Measurements from ENCODE around the gene OSBPL8.
"Not testable (repeated sequence)": the region's sequence is repeated elsewhere in the genome, so short reads cannot be mapped to it uniquely, and the experiment has no call there.

The OSBPL8 gene

DNA sequence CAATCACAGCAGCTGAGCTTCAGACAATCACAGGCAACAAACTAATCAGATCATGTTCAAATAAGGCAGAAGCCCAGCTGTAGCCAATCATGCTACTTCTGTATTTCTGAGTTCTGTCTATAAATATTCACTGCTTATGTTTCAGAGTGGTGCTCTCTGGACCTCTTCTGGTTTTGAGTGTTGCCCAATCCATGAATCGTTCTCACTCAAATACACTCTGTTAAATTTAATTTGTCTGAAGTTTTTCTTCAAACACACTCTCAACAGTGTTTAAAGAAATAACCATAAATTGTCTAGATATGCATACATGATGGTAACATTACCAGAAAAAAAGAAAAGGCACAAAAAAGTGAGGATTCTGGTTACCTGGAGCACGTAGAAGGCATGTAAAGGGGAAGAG, 133.4 kb downstream of the OSBPL8 start:
- DNase-seq = no peak

DNA sequence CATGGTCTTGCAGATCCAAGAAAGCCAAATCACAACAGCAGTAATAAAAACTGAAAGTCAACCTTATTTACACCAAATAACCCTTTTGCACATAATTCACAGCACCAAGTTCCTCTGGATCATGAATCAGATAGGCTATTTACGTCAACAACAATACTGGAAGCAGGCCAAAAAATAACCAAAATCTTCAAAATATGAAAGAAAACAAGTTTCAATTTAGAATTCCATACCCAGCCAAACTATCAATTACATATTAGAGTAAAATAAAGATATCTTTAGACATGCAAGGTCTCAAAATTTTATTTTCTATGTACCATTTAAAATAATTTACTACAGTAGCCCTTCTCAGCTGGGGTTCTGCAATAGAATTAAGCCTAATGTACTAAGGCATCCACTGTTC, 134.6 kb downstream of the OSBPL8 start:
- DNase-seq = no peak

DNA sequence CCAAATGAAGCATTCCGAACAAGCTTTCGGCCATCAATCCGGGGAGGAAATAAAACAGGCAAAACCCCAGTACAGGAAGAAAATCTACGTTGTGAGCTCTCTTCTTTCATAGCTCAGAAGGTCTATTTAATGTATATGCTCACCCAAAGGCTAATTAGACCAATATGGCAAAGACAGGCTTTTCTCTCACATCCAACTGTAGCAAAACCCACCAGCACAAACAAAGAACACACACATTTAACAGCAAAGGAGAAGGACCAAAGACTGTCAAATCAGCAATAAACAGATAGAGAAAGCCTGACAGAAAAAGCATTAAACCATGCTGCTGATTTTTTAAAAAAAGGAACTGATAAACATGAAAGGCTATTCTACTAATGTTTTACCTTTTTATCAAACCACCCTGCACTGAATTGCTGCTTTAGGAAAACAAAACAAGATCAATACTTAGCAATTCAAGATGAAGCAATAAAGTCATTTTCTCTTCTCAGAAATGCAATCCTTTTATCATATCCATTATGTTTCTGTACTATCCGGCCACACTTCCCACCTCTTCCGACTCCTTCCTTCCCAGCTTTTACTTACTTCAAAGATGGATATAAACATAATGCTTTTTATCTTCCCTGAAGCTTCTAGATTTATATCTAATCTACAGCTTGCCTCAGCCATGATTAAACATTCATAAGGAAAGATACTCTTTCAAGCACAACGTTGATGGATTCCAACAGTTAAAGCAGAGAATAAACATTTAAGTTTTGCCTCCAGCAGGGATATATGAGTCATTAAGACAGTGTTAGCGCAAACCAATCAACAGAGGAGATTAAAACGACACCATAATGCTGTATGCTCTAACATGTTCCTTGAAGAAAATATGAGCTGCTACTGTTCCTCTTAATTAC, 136.8 kb downstream of the OSBPL8 start:
- no peak for DNase-seq

DNA sequence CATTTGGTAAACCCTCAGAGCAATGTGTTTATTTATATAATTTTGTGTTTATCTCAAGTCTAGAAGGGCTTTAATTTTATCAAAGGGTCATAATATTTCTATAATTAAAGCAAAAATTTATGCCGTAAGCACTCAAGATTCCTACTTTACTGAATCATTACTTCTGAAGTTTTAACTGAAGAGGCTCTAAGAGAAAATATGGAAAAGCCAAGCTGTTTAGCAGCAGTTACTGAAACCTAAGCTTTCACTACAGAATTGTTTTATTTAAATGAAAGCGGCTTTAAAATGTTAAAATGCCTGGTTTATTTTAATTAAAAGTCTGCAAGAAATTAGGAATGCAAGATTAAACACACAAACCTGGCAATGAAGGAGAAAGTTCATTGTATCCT, 137.4 kb downstream of the OSBPL8 start:
- no peak for DNase-seq

DNA sequence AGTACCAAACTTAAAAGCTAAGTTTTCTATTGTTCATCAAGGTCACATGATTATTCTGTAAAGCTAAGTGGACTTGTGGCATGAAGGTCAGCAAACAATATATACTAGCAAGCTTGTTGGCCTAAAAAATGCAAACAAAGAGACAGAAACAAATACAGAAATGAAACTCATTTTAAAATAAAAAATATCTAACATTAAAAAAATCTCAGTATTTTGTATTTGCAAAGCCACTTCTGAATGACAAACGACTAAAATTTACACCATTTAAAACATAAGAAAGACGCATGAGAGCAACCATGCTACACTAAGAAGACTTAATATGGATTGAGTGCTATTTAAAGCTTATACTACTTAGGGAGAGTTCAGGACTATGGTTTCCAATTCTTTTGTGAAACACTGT, 138.5 kb downstream of the OSBPL8 start:
- no peak for DNase-seq

DNA sequence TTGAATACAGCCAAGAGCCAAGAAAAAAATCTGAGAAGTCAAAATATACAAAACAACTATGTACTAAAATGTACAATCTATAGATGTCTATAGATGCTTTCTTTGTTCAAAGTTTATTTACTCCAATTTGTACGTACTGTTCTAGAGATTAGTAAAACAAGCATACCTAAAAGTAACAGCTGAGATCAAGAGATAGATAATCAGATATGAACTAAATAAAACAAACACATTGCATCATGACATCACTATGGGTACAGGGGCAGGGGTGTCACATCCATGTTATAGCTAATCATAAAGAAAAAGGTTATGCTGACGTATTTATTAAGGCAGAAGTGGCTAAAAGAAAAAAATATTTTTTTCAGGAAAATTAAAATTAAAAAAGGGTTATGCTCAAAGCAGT, 139.3 kb downstream of the OSBPL8 start:
- DNase-seq = no peak

DNA sequence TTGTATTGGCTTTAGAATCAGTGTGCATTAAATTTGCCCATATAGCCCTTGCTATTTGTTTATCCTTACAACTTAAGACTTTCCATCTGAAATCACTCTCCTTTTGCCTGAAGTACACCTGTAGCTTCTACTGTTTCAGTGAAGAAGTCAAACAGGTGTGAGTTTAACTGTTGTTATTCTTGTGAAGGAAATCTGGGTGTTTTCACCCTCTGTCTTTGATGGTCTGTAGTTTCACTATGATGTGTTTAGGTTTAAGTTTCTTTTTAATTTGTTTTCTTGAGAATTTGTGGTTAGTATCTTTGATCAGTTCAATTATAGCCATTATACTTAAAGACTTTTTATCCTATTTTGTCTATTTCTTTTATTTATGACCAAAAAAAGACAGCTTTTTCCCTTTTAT, 142.5 kb downstream of the OSBPL8 start:
- DNase-seq = no peak

DNA sequence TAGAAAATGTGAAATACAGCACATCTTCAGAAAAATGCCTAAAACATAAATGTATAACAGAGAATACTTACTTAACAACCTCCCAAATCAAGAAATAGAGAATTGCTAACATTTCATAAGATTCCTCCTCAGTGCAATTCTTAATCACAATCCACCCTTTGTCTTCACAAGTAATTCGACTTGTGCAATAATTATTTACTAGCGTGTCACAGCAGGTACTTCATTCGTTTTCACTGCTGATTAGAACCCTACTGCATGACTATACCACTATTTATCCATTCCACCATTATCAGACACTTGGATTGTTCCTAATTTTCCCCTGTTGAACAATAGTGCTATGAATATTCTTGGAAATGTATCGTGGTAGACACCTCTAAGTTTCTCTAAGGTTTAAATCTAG, 146.4 kb downstream of the OSBPL8 start:
- no peak for DNase-seq

DNA sequence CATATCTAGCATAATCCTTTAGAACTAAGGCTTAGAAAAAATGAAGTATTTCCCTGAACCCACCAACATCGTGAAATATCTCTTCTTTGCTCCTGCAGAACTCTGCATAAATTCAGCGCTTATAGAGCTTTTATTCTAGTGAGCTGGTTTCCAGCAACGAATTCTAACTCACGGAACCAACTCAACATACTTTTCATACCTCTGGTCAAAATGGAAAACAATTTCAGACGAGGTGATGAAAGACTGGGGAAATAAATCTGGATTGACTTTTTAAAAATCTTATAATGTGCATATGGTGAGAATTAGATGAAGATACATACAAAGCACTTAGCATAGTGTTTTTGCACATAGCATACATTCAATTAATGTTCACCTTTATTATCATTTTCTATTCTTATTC, 148.8 kb downstream of the OSBPL8 start:
- no peak for DNase-seq

DNA sequence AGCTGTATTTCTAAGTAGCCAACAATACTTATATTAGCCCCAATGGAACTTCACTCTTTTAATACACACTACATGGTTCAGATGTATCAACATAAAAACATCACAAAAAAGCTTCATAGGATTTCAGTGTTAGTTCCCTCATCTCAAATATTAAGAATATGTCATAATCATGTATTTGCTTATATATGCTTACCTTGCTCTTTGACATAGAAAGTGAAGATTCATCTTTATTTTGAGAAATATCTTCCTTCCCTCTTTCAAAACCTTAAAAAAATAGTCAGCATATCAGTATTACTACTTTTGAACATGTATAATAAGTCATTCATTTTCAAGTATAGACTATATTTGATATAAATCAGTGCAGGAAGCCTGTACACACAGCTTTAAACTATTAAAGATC, 149.2 kb downstream of the OSBPL8 start:
- no peak for DNase-seq

DNA sequence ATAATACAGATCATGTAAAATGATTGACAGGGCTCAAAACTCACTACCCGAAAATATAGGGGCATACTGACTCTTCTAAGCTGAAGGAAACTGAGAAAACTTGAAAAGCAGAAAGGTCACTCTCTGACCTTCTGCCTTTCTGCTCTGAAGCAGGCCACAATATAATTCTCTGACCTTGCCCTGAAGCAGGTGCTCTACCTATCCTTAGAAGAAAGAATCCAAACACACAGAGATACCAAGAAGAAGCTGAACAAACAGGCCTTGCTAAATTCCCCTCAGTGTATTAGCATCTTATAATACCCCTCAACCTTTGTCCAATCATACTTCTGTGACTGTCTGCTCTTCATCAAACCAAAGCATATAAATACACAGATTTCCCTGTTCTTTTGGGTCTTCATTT, 150.5 kb downstream of the OSBPL8 start:
- DNase-seq = no peak

DNA sequence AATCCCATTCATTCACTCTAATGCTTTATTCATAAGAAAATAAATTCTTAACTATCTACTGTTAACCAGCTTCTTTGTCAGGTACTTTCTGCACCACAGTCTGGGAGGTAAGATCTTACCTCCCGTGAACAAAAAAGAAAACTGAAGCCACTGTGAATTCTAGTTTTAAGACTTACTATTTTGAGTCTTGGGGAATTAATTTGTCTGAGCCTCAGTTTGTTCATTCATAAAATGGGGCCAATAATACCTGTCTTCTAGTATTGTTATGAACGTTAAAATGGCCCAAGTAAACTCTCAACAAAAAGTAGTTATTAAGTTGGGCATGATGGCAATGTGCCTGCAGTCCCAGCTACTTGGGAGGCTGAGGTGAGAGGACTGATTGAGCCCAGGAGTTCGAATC, 151.9 kb downstream of the OSBPL8 start:
- no peak for DNase-seq

DNA sequence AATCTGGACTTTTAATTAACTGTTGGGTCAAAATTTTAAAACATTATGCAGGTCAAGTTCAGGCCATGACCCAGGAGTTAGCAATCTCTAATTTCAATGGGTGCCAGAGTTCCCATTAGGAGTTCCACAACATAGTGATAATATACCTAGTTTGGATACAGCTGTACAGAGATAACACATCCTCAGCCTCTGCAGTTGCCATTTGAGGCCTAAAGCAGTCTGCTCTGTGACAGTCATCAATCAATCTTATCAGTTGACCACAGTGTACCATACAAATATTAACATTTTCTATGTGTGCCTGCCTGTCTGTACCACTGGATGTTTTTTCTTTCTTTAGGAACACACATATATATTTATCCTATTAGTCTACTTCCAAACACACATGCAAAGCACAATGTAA, 157.3 kb downstream of the OSBPL8 start:
- no peak for DNase-seq

DNA sequence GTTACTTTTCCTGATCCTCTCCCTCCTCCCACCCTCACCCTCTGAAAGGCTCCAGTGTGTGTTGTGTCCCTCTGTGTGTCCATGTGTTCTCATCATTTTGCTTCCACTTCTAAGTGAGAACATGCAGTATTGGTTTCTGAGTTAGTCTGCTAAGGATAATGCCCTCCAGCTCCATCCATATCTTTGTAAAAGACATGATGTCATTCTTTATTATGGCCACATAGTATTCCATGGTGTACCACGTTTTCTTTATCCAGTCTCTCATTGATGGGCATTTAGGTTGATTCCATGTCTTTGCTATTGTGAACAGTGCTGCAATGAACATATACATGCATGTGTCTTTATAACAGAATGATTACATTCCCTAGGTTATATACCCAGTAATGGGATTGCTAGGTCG, 159.4 kb downstream of the OSBPL8 start:
- DNase-seq = no peak

DNA sequence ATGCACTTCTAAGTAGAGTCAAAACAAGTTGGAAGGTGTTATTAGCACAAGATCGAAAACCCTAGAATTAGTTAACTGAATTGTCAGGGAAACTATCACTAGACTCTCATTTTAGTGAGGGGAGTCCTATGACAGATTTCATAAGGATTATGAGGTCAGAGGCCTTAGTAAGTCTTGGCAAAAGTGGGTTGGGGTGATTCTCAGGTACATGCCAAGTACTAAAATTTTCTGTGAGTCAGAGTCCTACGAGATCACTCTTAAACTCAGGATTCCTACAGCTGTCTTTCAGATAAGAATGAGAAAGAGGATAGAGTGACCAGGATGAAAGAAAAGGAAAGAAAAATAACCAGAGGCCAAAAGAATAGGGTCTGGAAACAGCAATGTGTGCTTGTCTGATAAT, 160.5 kb downstream of the OSBPL8 start:
- DNase-seq = no peak

DNA sequence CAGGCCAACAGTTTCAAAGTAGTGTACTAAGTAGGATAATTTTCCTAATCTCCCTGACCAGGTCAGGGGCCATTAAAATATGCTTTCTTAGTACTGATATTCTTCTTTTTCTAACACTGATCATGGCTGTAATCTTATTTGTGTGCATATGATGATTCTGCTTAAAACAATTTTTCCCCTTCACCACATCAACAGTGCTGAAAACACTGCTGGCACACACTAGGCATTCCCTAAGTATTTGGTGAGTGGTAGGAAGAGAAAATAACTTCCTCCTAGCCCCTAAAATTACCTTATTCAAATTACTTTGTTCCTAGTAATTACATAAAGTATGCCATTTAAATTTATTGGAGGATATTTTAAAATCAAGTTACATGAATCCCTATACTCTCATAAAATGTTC, 161.5 kb downstream of the OSBPL8 start:
- no peak for DNase-seq

DNA sequence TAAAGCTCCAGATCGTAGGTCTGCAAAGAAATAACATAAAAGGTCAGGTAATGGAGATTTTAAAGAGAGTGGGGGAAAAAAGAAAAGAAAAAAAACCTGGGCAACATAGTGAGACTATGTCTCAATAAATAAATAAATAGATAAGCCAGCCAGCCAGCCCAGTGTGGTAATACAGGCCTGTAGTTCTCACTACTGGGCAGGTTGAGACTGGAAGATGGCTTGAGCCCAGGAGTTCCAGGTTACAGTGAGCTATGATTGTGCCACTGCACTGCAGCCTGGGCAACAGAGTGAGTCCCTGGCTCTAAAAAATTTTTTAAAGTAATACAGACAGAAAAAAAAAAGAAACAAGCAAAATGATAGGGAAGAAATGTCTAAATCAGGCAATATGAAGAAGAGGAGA, 168.1 kb downstream of the OSBPL8 start:
- no peak for DNase-seq

DNA sequence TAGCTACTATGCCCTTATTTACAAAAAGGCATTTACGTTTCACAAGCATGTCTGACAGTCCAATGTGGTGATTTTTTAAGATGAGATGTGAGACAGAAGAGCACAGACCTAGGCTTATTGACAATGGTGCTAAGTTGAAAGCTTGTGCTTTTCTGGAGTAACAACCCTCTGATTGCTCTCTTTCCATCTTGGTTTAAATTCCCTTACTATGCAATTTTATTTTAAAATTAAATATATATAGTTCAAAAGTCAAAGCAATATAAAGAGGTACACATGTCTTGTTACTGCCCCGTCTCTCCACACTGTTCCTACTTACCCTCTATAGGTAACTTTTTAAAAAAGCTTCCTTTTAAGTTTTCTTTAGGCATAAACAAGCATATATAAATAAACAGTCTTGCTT, 172.0 kb downstream of the OSBPL8 start:
- DNase-seq = no peak

DNA sequence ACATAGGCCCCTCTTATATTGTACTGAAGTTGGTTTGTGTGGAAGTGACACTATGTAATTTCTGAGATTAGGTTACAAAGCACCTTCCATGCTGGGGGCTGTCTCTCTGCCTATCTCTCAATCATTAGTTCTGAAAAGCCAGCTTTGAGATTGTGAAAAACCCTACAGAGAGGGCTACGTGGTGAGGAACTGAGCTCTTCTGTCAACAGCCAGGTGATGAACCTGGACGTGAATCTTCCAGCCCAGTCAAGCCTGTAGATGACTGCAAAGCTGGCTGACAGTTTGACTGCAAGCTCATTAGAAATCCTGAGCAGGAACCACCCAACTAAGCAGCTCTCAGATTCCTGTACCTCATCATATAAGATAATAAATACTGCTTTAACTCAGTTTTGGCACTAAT, 175.0 kb downstream of the OSBPL8 start:
- DNase-seq = no peak

DNA sequence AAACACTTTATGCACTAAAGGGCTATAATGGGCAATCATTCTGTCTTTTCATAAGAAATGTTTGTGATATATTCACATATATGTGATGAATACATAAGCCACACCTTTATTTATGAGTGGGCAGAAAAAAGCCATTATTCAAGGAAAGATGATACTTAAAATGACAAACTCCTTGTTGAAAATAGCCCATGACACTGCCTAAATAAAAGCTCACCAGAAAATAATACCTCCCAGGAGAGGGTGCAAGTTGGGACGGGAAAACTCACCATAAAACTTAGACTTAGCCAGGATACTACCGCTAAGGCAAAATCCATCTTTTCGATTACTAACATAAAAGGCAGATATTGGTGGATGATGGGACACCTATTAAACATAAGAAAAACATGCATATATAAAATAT, 175.6 kb downstream of the OSBPL8 start:
- no peak for DNase-seq

DNA sequence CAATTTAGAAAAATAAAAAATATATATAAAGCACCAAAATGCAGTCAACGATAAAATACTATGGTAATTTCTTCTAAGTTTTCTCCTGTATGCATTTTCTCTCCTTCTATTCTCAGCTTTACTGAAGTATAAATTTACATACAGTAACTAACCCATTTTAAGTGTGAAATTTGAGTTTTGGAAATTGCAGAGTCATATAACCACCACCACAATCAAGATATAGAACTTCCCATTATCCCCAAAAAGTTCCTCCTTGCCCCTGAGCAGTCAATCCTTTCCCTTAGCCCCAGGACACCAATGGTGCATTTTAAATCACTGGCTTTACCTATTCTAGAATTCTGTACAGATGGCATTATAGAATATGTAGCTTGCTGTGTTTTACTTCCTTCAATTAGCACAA, 180.3 kb downstream of the OSBPL8 start:
- no peak for DNase-seq

DNA sequence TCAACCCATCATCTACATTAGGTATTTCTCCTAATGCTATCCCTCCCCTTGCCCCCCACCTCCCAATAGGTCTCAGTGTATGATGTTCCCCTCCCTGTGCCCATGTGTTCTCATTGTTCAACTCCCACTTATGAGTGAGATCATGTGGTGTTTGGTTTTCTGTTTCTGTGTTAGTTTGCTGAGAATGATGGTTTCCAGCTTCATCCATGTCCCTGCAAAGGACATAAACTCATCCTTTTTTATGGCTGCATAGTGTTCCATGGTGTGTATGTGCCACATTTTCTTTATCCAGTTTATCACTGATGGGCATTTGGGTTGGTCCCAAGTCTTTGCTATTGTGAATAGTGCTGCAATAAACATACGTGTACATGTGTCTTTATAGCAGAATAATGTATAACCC, 182.7 kb downstream of the OSBPL8 start:
- not testable (repeated sequence) for DNase-seq

DNA sequence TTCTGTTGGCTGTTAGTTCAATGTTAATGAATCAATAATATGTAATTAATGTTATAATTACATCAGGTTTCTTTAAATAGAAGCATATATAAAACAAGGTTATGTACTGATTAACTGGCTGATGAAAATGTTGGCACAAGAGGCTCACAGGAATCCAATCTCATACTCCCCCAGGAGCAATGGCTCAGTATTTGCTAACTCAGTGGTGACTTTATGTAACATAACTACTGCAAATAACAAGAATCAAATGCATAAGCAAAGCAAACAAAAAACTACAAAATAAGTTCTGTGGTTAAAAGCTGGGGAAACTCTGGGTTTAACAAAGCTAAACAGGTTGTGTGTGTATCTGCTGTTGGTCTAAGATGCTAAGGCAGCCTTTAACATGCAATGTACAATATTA, 183.6 kb downstream of the OSBPL8 start:
- DNase-seq = no peak

DNA sequence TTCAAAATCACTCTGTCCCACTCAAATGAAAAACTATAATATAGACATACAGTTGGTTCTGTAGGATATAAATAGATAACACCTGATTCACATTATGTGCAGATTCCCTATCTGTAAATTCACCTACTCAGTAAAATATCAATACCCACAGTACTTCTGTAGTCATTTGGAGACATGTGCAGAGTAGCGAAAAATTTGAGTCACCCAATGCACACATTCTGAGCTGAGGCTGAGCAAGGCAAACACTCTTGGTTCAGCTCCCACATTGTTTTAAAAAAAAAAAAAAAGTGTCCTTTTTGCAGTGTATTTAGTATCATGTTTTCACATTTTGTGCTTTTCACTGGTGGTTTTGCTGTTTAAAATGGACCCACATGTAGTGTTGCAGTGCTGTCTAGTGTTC, 184.1 kb downstream of the OSBPL8 start:
- DNase-seq = no peak
